Activated T-helper 2 cell treated with anti-CD3 and anti-CD28 coated beads, Interferon-gamma antibody, Interleukin-2, Interleukin-4, amounts not matched to agents 10 μg/mL and 5 μg/mL and 100 μg/mL, durations not matched to agents 14 hours and 24 hours and 36 hours (primary cell): ENCODE measurements around the gene EPHB4. TPM values are rescaled to one million over a fixed set of nuclear protein-coding genes. Genes with fewer than 3 reads are reported as not detected.

Source experiments
- DNase-seq: peaks from one replicate; pipeline ENCODE4 v3.0.0; 2021; ENCODE audit warnings: low spot score
- H3K27ac Mint-ChIP-seq: one replicate; pipeline ENCODE4 v1.8.0; 2021; ENCODE audit warnings: mixed read lengths
- H3K27me3 Mint-ChIP-seq: one replicate; pipeline ENCODE4 v1.8.0; 2021; ENCODE audit warnings: low read depth, mixed read lengths
- H3K36me3 Mint-ChIP-seq: one replicate; pipeline ENCODE4 v1.8.0; 2021; ENCODE audit warnings: low read depth, mixed read lengths
- H3K4me1 Mint-ChIP-seq: one replicate; pipeline ENCODE4 v1.8.0; 2021; ENCODE audit warnings: low read depth, mixed read lengths
- H3K4me3 Mint-ChIP-seq: one replicate; pipeline ENCODE4 v1.8.0; 2021; ENCODE audit warnings: low read depth, mild to moderate bottlenecking, moderate library complexity, mixed read lengths
- H3K9me3 Mint-ChIP-seq: one replicate; pipeline ENCODE4 v1.8.0; 2021; ENCODE audit warnings: mixed read lengths
- intact Hi-C: fragments of 100-400 bp; cut with micrococcal nuclease; formaldehyde crosslinking; loops from one replicate; pipeline ENCODE4 v1.15.1; 2023
- total RNA-seq: library from RNA; stranded (reverse); gene quantifications from 2 replicates; pipeline ENCODE4 v1.2.3, GENCODE V29; 2022

EPHB4 gene
- total RNA-seq, 1 donor from 2014 or later = 2.4 TPM

DNA sequence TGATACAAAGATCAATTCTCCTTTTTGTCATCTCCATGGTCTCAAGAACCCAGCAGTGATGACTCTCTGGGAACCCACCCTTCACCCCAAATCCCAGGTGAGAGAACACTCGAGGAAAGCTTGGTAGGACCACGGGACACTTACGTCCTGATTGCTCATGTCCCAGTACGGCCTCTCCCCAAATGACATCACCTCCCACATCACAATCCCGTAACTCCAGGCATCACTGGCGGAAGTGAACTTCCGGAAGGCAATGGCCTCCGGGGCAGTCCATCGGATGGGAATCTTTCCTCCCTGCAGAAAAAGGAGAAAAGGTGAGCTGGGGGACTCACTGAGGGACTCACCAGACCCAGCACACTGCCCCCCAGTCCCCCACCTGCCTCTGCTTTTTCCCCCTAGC, 21.0 kb downstream of the EPHB4 start:
- Mint-ChIP-seq H3K4me1 (peaks cover 6% of the 10 kb centered on the region), H3K27me3 (no peaks in the 10 kb centered on the region), H3K36me3 (no peaks in the 10 kb centered on the region), H3K27ac (no peak overlapping the region), H3K4me3 (no peak overlapping the region), H3K9me3 (no peaks in the 10 kb centered on the region)
- DNase-seq = no peak
- intact Hi-C loops = no loop called here

DNA sequence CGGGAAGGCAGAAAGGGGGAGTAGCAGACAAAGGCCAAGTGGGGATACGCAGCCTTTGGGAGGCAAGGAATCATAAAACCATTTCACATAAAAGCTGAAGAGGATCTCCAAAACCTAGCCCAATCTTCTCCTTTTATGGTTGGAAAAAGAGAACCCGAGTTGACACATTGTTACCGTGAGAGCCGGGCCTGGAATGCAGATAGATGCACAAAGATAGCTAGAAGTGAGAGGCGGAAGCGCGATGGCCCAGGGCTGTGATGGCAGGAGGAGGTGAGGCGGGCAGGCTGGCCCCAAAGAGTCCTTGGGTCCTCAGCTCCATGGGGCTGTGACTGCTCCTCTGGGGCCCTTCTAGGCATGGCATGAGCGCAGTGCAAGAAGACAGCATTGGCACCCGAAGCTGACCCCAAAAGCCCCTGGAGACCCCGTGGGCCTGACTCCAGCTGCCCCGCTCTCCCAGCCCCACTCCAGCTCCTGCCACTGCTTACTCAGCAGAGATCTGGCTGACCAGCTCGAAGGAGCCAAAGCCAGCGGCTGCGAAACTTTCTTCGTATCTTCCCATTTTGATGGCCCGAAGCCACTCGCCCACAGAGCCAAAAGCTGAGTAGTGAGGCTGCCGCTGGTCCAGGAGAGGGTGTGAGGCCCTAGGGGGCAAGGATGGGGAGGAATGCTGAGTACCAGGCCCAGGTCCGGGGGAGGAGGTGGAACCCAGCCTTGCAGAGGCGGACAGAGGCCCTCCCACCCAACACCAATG, 22.5 kb downstream of the EPHB4 start:
- H3K4me3 Mint-ChIP-seq = no peak overlapping the region

GRCh38 chr7:100803398-100804161, 23.7 kb downstream of the EPHB4 start:
- H3K9me3 Mint-ChIP-seq = no peaks in the 10 kb centered on the region
- no peaks in the 10 kb centered on the region for H3K27me3 Mint-ChIP-seq
- H3K36me3 Mint-ChIP-seq = no peaks in the 10 kb centered on the region
- intact Hi-C loops = no loop called here
- H3K27ac Mint-ChIP-seq = no peak overlapping the region
- no peak overlapping the region for H3K4me3 Mint-ChIP-seq
- peaks cover 6% of the 10 kb centered on the region for H3K4me1 Mint-ChIP-seq
- peak; percentile 60 for DNase-seq

More for the DNA sequence above, 22.5 kb downstream of the EPHB4 start:
- intact Hi-C loops = no loop called here
- H3K27me3 Mint-ChIP-seq = no peaks in the 10 kb centered on the region
- H3K36me3 Mint-ChIP-seq = no peaks in the 10 kb centered on the region
- no peak overlapping the region for H3K27ac Mint-ChIP-seq
- no peaks in the 10 kb centered on the region for H3K9me3 Mint-ChIP-seq
- no peak for DNase-seq
- peaks cover 6% of the 10 kb centered on the region for H3K4me1 Mint-ChIP-seq

DNA sequence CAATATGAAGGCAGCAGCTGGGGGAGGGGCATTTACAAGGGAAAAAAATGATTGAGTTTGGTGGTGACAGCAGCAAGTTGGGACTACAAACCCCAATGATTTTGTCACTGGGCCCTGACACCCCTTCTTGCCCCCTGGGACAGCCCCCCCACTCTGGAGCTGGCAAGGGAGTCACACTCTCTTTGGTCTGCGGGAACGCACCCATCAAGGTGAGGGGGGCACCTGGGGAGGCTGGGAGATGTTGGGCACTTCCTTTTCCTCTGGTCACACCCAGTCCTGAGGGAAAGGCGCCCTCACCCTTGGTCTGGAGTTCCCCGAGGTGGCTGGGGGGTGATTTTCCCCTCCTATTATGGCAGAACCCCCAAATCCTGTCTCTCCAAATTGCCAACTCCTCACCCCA, 24.4 kb downstream of the EPHB4 start:
- no peak overlapping the region for H3K4me3 Mint-ChIP-seq
- intact Hi-C loops = no loop called here
- DNase-seq = no peak
- no peaks in the 10 kb centered on the region for H3K36me3 Mint-ChIP-seq
- H3K27ac Mint-ChIP-seq = no peak overlapping the region
- H3K27me3 Mint-ChIP-seq = no peaks in the 10 kb centered on the region
- no peaks in the 10 kb centered on the region for H3K9me3 Mint-ChIP-seq
- peaks cover 6% of the 10 kb centered on the region for H3K4me1 Mint-ChIP-seq

DNA sequence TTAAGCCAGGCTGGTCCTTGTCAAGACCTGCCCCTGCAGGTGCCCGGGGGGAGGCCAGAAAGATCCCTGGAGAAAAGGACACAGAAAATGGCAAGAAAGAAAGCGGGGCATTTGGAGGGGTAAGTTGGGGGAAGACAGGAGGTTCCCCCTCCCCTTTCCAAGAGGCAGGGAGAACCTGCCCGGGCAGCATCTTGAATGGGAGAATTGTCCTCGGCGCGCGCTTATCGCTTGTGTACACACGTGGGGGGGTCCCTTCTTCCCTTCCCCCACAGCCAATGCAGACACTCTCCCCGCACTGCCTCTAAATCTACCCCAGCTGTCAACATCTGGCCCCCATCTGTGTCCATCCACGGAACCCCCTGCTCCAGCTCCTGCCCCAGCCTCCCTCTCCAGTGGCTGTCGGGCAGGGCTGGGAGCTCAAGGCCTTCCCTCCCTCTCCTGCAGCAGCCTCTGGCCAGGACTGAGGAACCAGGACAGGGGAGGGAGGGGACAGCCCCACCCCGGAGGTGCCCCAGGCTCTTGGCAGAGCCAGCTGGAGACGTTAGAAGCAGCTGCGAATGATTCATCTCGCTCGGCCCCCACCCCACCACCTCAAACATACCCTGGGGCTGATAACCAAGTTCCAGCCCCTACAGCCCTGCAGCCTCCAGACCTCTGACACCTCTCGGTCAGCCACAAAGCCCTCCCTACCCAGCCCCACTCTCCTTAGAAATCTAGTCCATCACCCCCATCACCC, 25.3 kb downstream of the EPHB4 start:
- Mint-ChIP-seq H3K9me3 (no peaks in the 10 kb centered on the region), H3K27me3 (no peaks in the 10 kb centered on the region), H3K36me3 (no peaks in the 10 kb centered on the region), H3K4me3 (no peak overlapping the region), H3K4me1 (peaks cover 6% of the 10 kb centered on the region), H3K27ac (no peak overlapping the region)
- DNase-seq = no peak
- intact Hi-C loops = no loop called here

- intact Hi-C loops = loop anchor here (1.0 kb wide), 1 partner anchor 53 kb away; the partner anchor contains the start of gene SLC12A9
- H3K27me3 Mint-ChIP-seq = peaks cover 3% of the 10 kb centered on the region
Measured at GRCh38 chr7:100799037-100799896, 28.1 kb downstream of the EPHB4 start.

GRCh38 chr7:100794741-100795140, 32.6 kb downstream of the EPHB4 start:
- peaks cover 4% of the 10 kb centered on the region for H3K27me3 Mint-ChIP-seq
- H3K36me3 Mint-ChIP-seq = no peaks in the 10 kb centered on the region
- H3K27ac Mint-ChIP-seq = no peak overlapping the region
- no peak for DNase-seq
- no peak overlapping the region for H3K4me3 Mint-ChIP-seq
- intact Hi-C loops = no loop called here
- H3K4me1 Mint-ChIP-seq = no peaks in the 10 kb centered on the region
- H3K9me3 Mint-ChIP-seq = no peaks in the 10 kb centered on the region

More at GRCh38 chr7:100799037-100799896, 28.1 kb downstream of the EPHB4 start:
- H3K4me1 Mint-ChIP-seq = peaks cover 6% of the 10 kb centered on the region
- peak; percentile 38 for DNase-seq
- H3K4me3 Mint-ChIP-seq = no peak overlapping the region
- H3K36me3 Mint-ChIP-seq = no peaks in the 10 kb centered on the region
- H3K9me3 Mint-ChIP-seq = no peaks in the 10 kb centered on the region
- H3K27ac Mint-ChIP-seq = no peak overlapping the region

GRCh38 chr7:100793806-100794660, 33.3 kb downstream of the EPHB4 start:
- DNase-seq = no peak
- no peak overlapping the region for H3K27ac Mint-ChIP-seq
- H3K9me3 Mint-ChIP-seq = no peaks in the 10 kb centered on the region
- no peaks in the 10 kb centered on the region for H3K4me1 Mint-ChIP-seq
- H3K27me3 Mint-ChIP-seq = peaks cover 4% of the 10 kb centered on the region
- H3K4me3 Mint-ChIP-seq = no peak overlapping the region
- intact Hi-C loops = no loop called here
- no peaks in the 10 kb centered on the region for H3K36me3 Mint-ChIP-seq

DNA sequence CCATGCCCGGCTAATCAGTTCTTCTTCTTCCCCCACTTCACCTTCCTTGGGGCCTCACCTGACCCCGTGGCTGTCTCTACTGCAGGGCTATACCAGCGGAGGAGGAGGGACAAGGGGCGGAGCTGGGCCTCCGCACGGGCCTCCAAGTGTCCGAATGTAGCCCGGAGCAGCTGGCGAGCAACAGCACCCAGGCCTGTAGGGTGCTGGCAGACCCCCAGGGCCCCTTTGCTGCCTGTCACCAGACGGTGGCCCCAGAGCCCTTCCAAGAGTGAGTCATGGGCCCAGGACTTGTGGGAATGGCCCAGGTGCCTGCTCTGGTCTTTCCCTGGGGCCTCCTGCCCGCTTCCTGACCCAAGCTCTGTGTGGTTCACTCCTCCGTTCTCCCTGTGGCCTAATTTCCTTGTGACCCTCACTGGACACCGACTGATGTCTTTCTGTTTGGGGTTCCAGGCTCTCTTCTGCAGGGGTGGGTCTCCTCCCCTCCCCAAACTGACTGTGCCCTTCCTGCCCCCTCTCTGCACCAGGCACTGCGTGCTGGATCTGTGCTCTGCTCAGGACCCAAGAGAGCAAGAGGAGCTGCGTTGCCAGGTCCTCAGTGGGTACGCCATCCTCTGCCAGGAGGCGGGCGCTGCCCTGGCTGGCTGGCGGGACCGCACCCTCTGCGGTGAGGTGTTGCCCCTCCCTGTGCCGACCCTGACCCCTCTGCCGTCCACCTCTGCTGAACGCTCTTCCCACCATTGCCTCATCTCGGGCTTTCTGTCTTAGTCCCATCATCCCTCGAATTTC, 35.2 kb downstream of the EPHB4 start:
- no peaks in the 10 kb centered on the region for H3K4me1 Mint-ChIP-seq
- no peak for DNase-seq
- intact Hi-C loops = no loop called here
- no peak overlapping the region for H3K27ac Mint-ChIP-seq
- no peaks in the 10 kb centered on the region for H3K9me3 Mint-ChIP-seq
- H3K36me3 Mint-ChIP-seq = no peaks in the 10 kb centered on the region
- H3K27me3 Mint-ChIP-seq = peaks cover 4% of the 10 kb centered on the region
- no peak overlapping the region for H3K4me3 Mint-ChIP-seq

GRCh38 chr7:100789055-100789454, 38.3 kb downstream of the EPHB4 start:
- no peak overlapping the region for H3K4me3 Mint-ChIP-seq
- intact Hi-C loops = no loop called here

GRCh38 chr7:100786323-100786722, 41.0 kb downstream of the EPHB4 start:
- Mint-ChIP-seq H3K27me3 (peaks cover 3% of the 10 kb centered on the region), H3K36me3 (no peaks in the 10 kb centered on the region), H3K4me3 (no peak overlapping the region), H3K9me3 (peaks cover 3% of the 10 kb centered on the region), H3K4me1 (no peaks in the 10 kb centered on the region), H3K27ac (no peak overlapping the region)
- intact Hi-C loops = no loop called here
- DNase-seq = no peak

More at GRCh38 chr7:100789055-100789454, 38.3 kb downstream of the EPHB4 start:
- Mint-ChIP-seq H3K36me3 (no peaks in the 10 kb centered on the region), H3K27me3 (peaks cover 3% of the 10 kb centered on the region), H3K27ac (no peak overlapping the region), H3K4me1 (no peaks in the 10 kb centered on the region), H3K9me3 (peaks cover 3% of the 10 kb centered on the region)
- DNase-seq = no peak
